NCI-H748 treated with DMSO at 0.1 percent for 48 hours (cell line): ENCODE data around the gene PLEKHM3.

Source experiments
- DNase-seq: peaks from one replicate; lab custom pipeline; 2025; lab: John Stamatoyannopoulos, UW

The PLEKHM3 gene

DNA sequence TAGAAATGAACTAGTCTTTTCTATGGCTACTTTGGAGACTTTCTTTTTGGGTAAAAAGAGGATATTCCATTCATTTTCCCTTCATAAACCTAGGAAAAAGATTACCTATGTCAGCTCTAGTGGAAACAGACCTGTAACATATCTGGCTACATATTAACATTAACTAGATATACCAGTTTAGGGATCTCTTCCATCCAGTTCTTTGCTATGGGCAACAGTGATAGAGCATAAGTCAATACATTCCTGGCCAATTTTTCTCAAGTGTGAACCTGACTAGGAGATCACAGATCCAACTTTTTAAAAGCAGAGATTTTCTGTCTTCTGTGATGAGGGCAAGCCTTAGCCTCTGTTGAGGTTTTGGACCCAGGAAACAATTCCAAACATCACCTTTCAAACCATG, 34.5 kb downstream of the PLEKHM3 start:
- DNase-seq: no peak

DNA sequence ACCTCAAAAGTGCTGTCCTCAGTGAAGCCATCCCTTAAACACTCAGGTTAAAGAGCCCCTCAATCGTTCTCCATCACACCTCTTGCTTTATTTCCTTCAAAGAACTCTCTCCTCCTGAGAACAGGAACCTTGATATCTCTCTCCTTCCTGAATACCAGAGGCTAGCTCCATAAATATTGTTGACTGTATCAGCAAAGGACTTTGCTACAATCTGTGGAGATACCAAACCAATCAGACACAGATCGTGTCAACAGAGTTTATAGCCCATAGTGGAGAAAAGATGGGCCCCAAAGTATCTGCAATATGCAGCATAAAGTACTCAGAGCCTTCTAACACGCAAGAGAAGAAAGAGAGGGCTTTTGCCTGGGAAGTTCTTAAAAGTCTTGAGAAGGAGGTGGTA, 36.4 kb downstream of the PLEKHM3 start:
- no peak for DNase-seq

DNA sequence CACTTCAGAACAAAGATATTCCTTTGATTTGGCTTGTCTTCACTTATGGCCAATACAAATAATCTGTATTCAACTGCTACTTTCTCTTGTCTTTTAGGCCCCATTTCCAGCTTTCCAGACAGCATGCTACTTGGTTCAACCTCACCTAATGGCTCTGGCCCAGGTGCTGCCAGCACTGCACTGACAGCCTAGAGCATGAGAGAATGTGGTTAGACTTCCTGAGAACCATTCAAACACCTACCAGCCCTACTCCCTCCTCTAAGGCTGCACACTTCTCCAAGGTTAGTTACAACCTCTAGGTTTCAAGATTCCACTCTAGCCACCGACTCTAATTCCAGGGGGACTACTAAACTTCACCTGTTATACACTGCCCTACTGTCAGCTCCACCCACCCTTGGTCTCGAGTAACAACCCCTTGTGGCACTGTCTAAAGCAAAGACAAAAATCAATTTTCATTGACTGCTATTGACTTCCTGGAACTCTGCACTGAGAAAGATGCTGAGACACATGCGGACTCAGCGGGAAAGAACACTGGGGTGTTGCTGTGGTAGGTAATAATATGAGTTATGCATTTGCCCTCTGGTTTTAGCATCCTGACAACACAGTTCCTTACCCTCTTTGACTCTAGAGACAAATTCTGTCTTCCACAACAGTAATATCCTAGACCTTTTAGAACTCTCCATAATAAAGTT, 38.2 kb downstream of the PLEKHM3 start:
- no peak for DNase-seq

DNA sequence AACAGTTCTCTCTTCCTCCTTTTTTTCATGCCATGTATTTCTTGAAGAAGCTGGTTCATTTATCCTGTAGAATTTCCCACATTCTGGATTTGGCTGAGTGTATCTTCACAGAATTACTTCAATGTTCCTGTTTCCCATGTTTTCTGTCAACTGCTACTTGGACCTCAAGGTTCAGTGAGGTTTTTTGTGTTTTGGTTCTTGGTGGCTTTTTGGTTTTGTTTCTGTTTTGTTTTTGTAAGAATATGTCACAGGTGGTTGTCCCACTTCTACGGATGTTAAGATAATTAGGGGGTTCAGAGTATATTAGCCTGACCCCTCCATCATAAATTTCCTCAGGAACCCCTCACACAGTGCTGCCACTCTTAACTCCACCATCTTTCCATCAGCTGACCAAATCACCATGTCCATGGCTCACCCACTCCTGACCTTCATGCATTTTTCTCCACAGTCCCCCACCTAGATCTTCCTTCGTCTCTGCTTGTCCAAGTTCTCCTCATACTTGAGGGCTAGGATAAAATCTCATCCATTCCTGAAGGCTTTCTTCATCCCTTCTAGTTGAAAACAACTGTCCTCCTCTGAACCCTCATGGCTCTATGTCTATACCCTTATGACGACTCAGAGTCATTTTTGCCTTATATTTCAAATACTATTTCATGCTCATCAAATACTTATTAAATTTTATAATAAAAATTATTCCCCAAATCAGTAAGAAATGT, 40.4 kb downstream of the PLEKHM3 start:
- DNase-seq: no peak

DNA sequence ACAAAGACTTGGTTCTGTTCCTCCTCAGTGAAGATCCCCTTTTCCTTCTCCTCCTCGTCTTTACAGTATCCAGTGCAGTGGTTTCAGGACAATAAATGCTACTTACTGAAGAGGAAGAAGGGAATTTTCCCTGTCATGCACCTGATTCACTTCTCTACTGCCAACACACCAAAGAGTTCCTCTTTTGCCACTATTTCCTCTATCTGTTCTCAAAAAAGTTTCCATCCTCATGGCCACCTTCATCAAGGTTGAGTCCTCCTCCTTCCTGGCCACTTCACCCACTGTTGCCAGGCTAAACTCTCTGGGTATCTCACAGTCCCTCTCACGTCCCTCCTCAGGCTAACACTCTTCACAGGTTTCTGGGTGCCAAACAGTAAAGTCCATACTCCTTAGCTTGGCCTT, 41.7 kb downstream of the PLEKHM3 start:
- DNase-seq: no peak

DNA sequence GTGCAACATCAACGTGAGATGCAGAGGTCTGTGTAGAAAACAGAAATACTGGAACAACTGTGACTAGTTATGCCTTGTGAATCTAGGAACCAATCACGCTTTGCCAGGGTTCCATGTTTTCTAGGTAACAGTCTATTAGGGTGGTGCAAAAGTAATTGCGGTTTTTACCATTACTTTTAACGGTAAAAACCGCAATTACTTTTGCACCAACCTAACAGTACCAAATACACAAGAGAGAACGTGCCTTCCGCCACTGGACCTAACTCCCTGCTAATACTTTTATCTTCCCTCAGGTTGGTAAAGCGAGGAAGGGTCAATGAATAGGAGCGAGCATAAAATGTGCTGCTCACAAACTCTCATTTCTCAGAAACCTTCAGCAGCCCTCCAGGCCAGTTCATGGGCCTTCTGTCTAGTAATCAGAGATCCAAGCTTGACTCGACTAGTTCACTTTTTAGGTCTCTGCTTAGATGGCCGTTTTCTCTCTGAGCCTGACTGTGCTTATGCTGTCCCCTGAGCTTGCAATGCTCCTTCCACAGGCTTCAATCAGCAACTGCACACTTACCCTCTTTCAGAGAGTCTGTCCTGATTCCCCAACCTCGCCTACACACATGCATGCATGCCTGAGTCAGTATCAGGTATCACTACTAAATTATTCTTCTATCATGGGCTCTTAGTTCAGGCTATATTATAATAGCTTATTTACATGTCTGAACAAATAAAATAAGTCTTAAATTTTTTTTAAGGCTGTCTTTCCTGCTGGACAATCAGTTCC, 47.0 kb downstream of the PLEKHM3 start:
- no peak for DNase-seq

DNA sequence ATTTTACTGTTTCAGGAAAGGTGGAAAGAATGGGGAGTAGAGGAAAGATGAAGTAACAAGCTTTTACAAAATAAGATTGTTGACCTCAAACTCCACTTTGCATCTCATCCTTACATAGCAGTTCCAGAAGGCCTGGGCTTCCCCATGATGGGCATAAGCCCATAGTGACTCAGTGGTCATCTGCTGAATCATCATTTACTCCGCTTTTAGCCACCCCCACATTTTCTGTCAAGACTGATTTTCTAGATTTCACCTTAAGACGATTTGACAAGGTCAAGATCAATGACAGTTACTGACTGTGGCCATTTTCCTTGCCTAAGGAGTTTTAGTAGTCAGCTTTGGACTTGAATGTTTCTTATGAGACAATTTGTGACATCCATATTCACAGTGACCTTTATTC, 49.4 kb downstream of the PLEKHM3 start:
- DNase-seq: no peak

DNA sequence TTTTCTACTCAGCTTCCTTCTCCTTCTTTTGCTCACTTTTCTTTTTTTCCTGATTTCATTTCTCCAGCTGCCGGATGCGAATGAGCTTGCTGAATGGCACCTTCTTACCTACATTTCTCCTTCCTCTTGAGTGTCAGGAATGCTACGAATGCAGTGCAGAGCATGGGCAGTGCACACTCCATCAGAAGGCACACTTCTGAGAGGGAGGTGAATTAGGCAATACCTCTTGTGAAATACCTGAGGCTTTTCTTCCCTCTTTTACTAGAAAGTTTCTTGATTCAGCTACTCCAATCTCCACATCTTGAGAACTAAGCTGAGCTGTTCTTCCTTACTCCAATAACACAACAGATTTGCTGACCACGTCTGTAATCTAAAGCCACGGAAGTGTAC, 51.1 kb downstream of the PLEKHM3 start:
- no peak for DNase-seq

DNA sequence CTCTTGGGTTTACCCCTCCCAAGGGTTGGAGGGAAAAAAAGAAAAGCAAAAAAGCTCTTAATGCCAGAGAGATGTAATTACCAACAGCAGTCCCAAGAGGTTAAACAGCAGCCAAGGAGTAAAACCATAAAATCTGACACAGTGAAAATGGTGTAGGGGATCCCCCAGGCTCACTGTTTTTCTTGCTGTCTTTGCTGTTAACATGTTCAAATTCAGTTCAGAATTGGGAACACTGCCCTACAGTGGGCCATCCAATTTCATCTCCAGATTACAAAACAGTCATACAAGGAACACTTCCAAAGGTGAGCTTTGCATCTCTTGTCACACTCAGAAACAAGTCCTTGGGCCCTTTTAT, 54.5 kb downstream of the PLEKHM3 start:
- DNase-seq: no peak

DNA sequence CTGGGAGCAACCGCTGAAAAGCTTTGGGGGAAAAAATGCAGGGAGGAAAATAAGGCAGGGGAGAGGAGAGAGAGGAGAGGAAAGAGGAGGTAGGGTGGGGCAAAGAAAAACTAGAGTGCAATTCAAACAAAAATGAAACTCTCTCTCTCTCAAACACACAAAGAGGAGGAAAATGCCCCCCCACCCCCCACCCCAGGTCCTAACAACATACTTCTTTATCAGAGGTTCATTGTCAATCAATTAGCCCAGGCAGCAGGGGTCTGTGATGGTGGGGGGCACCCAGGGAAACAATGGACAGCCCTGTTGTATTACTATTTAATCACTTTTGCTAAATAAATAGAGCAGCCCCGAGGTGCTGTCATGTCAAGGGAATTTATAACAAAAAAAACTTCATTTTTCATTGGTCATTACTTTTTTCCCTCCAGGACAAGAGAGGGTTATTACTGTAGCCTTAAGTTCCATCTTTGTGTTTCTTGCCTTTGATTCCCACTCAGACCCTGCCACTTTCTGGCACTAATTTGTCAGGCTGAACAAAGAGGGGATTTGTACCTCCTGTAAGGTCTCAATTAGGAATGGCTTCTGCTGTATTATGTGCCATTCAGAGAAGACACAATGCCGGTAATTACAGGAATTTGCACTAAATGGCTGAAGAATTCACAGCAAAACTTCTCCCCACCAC, 55.0 kb downstream of the PLEKHM3 start:
- DNase-seq: peak; percentile 77

DNA sequence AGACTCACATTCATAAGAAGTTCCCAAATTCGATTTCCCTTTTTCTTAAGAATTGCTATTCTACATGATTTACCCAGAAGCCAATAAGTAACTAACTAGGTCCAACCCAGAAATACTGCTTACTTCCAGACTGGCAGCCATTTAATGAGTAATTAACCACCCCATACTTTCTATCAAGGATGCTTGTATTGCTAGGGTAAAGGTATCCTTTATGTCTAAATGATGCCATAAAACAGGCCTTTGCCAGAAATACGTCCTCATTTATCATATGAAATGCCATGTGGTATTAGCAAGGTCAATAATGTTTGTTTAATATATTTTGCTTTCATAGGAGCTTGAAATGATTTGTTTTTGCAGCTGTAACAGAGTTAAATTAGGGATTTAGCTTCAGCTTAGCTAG, 56.1 kb downstream of the PLEKHM3 start:
- DNase-seq: no peak

DNA sequence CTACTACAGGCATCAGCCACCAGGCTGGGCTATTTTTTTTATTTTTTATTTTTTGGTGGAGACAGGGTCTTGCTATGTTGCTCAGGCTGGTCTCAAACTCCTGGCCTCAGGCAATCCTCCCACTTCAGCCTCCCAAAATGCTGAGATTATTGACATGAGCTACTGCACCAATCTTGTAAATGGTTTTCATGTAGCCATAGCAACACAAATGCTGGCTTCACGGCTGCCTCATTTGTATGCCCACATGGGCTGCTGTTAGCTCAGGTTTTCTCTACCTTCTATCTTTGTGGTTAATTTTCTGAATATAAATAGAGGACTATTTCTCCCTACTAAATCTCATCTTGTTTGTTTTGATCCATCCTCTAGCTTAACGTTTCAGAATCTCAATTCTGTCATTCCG, 58.2 kb downstream of the PLEKHM3 start:
- no peak for DNase-seq

DNA sequence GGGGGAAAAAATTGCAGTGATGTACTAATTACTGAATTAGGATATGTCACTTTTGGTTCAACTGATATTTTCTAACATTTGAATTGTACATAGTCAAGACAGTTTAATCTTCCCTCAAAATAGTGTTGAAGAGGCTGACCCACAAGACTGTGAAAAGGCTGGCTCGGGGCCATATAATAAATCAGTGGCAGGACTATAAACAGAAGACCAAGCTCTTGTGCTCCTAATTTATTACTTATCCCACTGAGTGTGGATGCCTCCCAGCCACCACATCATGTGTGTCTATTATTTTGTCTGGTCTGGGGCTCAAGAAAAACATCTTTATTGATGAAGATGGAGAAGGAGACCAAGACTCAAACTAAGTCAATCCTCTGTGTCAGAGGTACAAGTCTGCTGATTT, 64.4 kb downstream of the PLEKHM3 start:
- no peak for DNase-seq

DNA sequence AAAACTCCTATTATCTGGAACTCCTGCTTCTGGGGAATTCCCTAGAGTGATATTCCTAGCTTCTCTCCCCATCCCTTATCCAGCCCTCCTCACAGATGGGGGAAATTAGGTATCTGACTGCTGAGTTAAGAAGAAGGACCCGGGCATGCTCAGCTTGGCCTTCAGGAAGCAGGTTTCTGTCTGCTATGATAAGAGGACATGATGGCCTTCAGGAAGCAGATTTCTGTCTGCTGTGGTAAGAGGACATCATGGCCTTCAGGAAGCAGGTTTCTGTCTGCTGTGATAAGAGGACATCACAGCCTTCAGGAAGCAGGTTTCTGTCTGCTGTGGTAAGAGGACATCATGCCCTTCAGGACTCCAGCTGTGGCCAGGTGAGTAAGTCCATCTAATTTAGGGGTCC, 65.2 kb downstream of the PLEKHM3 start:
- no peak for DNase-seq

DNA sequence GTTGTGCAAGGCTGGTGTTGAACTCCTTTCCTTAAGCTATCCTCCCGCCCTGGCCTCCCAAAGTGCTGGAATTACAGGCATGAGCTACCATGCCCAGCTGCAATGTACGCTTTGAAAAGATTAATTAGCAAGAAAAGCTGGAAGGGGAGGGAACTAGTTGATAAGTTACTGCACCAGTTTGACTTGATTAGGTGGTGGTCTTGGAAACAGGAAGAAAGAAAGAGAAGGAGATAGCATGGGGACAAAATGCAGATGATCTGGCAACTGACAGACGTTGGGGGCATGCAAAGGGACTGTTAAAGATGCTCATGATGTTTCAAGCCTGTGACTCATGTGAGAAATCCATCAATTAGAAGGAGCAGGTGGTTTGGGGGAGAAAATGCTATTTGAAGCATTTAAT, 68.6 kb downstream of the PLEKHM3 start:
- DNase-seq: no peak

DNA sequence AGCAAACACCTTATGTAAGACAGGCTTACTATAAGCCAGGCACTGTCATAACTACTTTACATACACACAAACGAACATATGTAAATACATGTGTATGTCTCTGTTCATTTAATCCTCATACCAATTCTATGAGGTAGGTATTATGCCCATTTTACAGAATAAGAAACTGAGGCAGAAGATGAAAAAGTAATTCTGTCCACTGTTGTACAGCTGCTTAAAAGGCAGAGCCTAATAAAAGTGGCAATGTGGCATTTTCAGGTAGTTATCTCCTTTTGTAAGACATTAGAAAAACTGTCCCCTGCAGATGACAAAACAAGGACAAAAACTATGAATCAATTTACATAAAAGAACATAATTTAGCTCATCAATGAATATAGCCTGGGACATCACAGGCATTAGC, 69.9 kb downstream of the PLEKHM3 start:
- no peak for DNase-seq

DNA sequence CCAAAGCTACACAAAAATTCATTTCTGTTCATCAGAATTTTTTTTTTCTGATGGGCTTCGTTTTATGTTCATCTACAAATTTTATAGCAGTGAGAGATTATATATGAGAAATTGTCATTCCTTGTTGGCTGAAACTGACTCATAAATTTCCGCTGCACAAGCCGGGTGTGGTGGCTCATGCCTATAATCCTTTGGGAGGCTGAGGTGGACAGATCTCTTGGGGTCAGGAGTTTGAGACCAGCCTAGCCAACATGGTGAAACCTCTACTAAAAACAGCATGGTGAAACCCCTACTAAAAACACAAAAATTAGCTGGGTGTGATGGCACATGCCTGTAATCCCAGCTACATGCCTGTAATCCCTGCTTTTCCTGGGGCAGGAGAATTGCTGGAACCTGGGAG, 72.0 kb downstream of the PLEKHM3 start:
- no peak for DNase-seq

DNA sequence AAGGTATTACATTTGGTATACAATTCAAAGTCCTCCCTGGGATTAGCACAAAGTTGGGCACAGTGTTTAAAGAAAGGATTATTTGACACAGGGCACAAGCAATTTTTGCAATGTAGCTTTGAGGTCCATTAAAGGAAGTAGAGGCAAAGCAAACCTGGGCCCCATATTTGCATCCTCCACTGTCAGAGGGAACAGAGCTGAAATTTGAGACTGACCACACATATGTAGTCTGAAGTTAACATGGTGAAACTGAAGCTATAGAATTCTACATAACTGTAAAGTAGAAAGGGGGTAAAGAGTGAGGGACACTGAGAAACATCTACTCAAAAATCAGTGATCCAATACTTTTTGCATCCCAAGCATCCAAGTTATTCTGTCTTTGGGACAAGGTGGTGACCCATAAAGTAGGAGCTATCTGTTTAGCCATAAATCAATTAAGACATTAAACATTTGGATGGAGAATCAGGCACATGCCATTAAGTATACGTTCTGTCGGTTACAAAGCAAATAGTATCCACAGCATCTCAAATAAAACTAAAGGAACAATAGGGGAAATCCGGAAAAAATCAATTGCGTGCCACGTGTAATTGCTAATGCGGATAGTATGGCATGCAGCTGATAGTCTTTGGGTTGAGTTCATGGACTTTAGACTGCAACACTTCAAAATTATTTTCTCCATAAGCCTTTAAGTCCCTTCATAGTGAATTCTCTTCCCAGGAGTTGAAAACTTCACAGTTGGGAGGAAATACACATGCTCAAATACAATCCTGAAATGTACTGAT, 72.6 kb downstream of the PLEKHM3 start:
- DNase-seq: no peak

DNA sequence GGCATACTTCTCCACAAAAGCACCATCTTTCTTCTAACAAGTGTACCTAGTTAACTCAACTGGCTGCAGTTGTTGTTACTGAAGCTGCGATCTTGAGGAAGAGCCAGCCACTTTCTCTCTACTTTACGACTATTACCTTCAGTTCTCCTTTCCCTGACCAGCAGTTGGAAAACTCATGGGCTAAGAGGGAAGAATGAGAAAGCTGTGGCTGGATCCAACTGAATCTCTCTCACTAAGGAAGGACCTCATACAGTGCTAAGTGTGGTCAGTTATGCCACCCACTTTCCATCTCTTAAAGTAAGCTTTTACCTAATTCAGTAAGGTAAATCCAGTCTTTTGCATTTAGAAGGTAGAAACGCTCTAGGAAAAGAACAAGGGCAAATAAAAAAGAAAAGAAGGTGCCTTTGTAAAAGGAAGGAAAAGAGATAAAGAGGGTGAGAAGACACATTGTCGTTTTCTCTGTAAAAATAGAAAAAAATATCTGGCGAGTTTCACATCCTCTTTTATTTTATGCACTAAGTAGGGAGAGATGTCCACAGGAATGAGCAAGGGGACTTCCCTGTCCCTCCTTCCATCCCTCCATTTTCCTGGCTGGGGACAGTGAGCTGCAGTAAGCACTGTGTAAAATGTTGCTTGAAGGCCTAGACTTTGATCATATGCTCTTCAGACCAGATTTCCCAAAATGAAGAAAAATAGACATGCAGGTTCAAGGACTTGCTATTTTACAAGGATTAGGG, 73.4 kb downstream of the PLEKHM3 start:
- DNase-seq: no peak

DNA sequence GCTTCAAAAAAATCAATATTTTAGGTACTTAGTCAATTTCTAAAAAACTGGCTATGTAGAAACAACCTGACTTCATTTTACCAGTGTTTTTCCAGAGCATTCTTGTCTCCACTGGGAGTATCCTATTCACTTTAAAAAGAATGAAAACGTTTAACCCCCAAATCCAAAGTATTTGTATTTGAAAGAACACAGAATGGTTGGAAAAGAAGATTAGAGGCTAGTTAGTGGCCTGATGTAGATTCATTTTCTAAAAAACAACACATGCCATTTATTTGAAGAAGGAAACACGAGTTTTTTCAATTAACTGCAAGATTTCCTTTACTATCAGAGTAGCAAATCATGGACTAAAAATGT, 74.6 kb downstream of the PLEKHM3 start:
- no peak for DNase-seq

DNA sequence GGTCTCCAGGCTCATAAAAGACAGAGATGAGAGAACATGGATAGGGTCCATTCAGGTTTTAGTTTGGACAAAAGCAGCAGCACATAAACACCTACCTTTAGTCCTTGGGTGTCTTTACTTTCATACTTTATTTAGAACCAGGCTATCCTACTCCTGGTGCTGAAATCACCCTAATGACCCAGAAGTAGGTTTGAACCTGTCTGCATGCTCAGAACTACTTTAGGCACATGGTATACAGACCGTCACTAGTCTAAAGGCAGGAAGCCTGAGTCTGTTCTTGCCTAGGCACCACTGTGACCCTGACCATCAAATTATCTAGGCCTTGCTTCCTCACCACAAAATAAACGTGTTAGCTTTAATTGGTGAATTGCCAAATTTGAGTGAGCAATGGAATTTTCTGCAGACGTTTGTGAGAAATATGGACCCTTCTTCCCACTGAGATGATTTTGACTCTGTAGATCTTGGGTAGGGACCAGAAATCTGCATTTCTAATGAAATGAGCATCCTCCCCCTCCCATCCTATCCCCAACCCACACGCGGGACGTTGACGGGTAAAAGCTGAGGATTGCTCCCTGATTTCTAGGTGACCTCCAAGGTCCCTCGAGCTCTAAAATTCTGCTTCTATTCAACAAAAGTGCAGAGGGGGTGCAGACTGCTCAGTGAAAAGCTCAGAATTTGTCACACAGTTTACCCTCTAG, 75.1 kb downstream of the PLEKHM3 start:
- DNase-seq: no peak
